ENCODE measurements around the gene RREB1.

The RREB1 gene

GRCh38 chr6:7107578-7108195 is at the start of gene RREB1:
Gene RREB1 (plus strand): TSS chr6:7107961. CDS start chr6:7181912, 73,951 bp downstream.
- peak; percentile 74 for DNase-seq
- in situ Hi-C loops (cut with MboI; ENCODE audit: low pct_unique_long_range_greater_than_20kb, low sequenced_read_pairs): no loop called here

- peak; percentile 85 for DNase-seq
- in situ Hi-C loops (cut with MboI; ENCODE audit: low pct_unique_long_range_greater_than_20kb, low sequenced_read_pairs): no loop called here
Measured at GRCh38 chr6:7058250-7058923, 49.4 kb upstream of the RREB1 start.

- in situ Hi-C loops (cut with MboI; ENCODE audit: low pct_unique_long_range_greater_than_20kb, low sequenced_read_pairs): no loop called here
- DNase-seq: no peak
Measured at GRCh38 chr6:7060769-7061516, 46.8 kb upstream of the RREB1 start.

- in situ Hi-C loops (cut with MboI; ENCODE audit: low pct_unique_long_range_greater_than_20kb, low sequenced_read_pairs): no loop called here
- DNase-seq: no peak
Measured at GRCh38 chr6:7062451-7063162, 45.2 kb upstream of the RREB1 start.

- in situ Hi-C loops (cut with MboI; ENCODE audit: low pct_unique_long_range_greater_than_20kb, low sequenced_read_pairs): no loop called here
Measured at GRCh38 chr6:7067305-7067704, 40.5 kb upstream of the RREB1 start.

GRCh38 chr6:7071405-7071804 is 36.4 kb upstream of the RREB1 start:
- in situ Hi-C loops (cut with MboI; ENCODE audit: low pct_unique_long_range_greater_than_20kb, low sequenced_read_pairs): no loop called here
- DNase-seq: no peak

More at GRCh38 chr6:7067305-7067704, 40.5 kb upstream of the RREB1 start:
- no peak for DNase-seq

- no peak for DNase-seq
- in situ Hi-C loops (cut with MboI; ENCODE audit: low pct_unique_long_range_greater_than_20kb, low sequenced_read_pairs): no loop called here
Measured at GRCh38 chr6:7073082-7073820, 34.5 kb upstream of the RREB1 start.

- DNase-seq: no peak
- in situ Hi-C loops (cut with MboI; ENCODE audit: low pct_unique_long_range_greater_than_20kb, low sequenced_read_pairs): no loop called here
Measured at GRCh38 chr6:7073821-7074525, 33.8 kb upstream of the RREB1 start.

- DNase-seq: no peak
- in situ Hi-C loops (cut with MboI; ENCODE audit: low pct_unique_long_range_greater_than_20kb, low sequenced_read_pairs): no loop called here
Measured at GRCh38 chr6:7074870-7075269, 32.9 kb upstream of the RREB1 start.

- in situ Hi-C loops (cut with MboI; ENCODE audit: low pct_unique_long_range_greater_than_20kb, low sequenced_read_pairs): no loop called here
- no peak for DNase-seq
Measured at GRCh38 chr6:7075341-7076000, 32.3 kb upstream of the RREB1 start.

- in situ Hi-C loops (cut with MboI; ENCODE audit: low pct_unique_long_range_greater_than_20kb, low sequenced_read_pairs): no loop called here
- no peak for DNase-seq
Measured at GRCh38 chr6:7077856-7078255, 29.9 kb upstream of the RREB1 start.

- in situ Hi-C loops (cut with MboI; ENCODE audit: low pct_unique_long_range_greater_than_20kb, low sequenced_read_pairs): no loop called here
Measured at GRCh38 chr6:7078856-7079255, 28.9 kb upstream of the RREB1 start.

GRCh38 chr6:7080311-7080710 is 27.4 kb upstream of the RREB1 start:
- DNase-seq: no peak
- in situ Hi-C loops (cut with MboI; ENCODE audit: low pct_unique_long_range_greater_than_20kb, low sequenced_read_pairs): no loop called here

More at GRCh38 chr6:7078856-7079255, 28.9 kb upstream of the RREB1 start:
- DNase-seq: no peak

- DNase-seq: no peak
- in situ Hi-C loops (cut with MboI; ENCODE audit: low pct_unique_long_range_greater_than_20kb, low sequenced_read_pairs): no loop called here
Measured at GRCh38 chr6:7085911-7086310, 21.9 kb upstream of the RREB1 start.

- in situ Hi-C loops (cut with MboI; ENCODE audit: low pct_unique_long_range_greater_than_20kb, low sequenced_read_pairs): no loop called here
- peak; percentile 63 for DNase-seq
Measured at GRCh38 chr6:7086488-7086887, 21.3 kb upstream of the RREB1 start.

GRCh38 chr6:7087066-7087465 is 20.7 kb upstream of the RREB1 start:
- DNase-seq: no peak
- in situ Hi-C loops (cut with MboI; ENCODE audit: low pct_unique_long_range_greater_than_20kb, low sequenced_read_pairs): no loop called here

- in situ Hi-C loops (cut with MboI; ENCODE audit: low pct_unique_long_range_greater_than_20kb, low sequenced_read_pairs): no loop called here
- DNase-seq: no peak
Measured at GRCh38 chr6:7087491-7087979, 20.2 kb upstream of the RREB1 start.
